Endothelial cell of umbilical vein (primary cell): ENCODE results near the gene CYB5R4. TPM values are rescaled to one million over a fixed set of nuclear protein-coding genes. Genes with fewer than 3 reads are reported as not detected.
"Not testable (repeated sequence)": the region's sequence is repeated elsewhere in the genome, so short reads cannot be mapped to it uniquely, and the experiment has no call there.

Experiments used
- BruUV-seq: library from RNA; stranded (reverse); fragments of 400-500 nt; replicated peaks from 2 replicates; lab custom pipeline; 2021; lab: Mats Ljungman, UMichigan
- CTCF ChIA-PET: fragments of 300-600, 350-600 bp; sonication (Branson Sonifier 250); formaldehyde crosslinking; loops from one replicate; lab custom pipeline; 2021; ENCODE audit warnings: antibody characterized with exemption, inconsistent platforms; lab: Charles Lee
- POLR2A ChIA-PET: fragments of 300-600, 350-600 bp; sonication (Branson Sonifier 250); formaldehyde crosslinking; loops from one replicate; lab custom pipeline; 2021; ENCODE audit warnings: antibody characterized with exemption, inconsistent platforms; lab: Charles Lee
- DNase-seq: peaks from one replicate; pipeline ENCODE4 v3.0.0-alpha.2; 2011; ENCODE audit warnings: low read depth, low spot score
- FAIRE-seq: peaks from 2 replicates; lab custom pipeline; 2011; peaks lifted over from hg19 to GRCh38; lab: Jason Lieb, UNC
- H2AFZ ChIP-seq: 2 replicates; pipeline ENCODE4 v1.6.0; 2012; ENCODE audit warnings: low read depth, low read length, control low read depth, inconsistent platforms
- H3K27ac ChIP-seq: 2 replicates; pipeline ENCODE4 v1.5.1; 2011; ENCODE audit warnings: low read depth, mild to moderate bottlenecking, control low read depth, low read length, moderate library complexity; ENCODE audit not compliant: insufficient read depth
- H3K27me3 ChIP-seq, 2 experiments: 2 replicates each; pipeline versions ENCODE4 v1.6.0 to v1.6.1; 2011; ENCODE audit warnings: low read length in 2 of 2, mixed read lengths in 1 of 2; ENCODE audit not compliant: control insufficient read depth in 2 of 2, insufficient read depth in 2 of 2
- H3K36me3 ChIP-seq, 2 experiments: 2 replicates in 1 of 2; 3 replicates in 1 of 2; pipeline ENCODE4 v1.5.1; 2011; ENCODE audit warnings: low read length in 2 of 2, mild to moderate bottlenecking in 1 of 2, moderate library complexity in 1 of 2; ENCODE audit not compliant: control insufficient read depth in 2 of 2, insufficient read depth in 2 of 2; ENCODE audit errors: extremely low read depth in 1 of 2
- H3K4me1 ChIP-seq: 3 replicates; pipeline ENCODE4 v1.5.1; 2011; ENCODE audit warnings: mild to moderate bottlenecking, low read length; ENCODE audit not compliant: control insufficient read depth, insufficient read depth; ENCODE audit errors: extremely low read depth
- H3K4me2 ChIP-seq: 2 replicates; pipeline ENCODE4 v1.6.1; 2011; ENCODE audit warnings: low read length, control low read depth, mixed read lengths; ENCODE audit not compliant: insufficient read depth
- H3K4me3 ChIP-seq, 3 experiments: fragments of 200-600 bp in 1 of 3; sonication (generic), shearing (Covaris generic) in 1 of 3; replicated peaks in 1 of 3; 2 replicates each; pipeline ENCODE4 v1.5.1; 2011 to 2016; ENCODE audit warnings: control low read depth in 3 of 3, low read length in 3 of 3, mild to moderate bottlenecking in 2 of 3, inconsistent platforms in 1 of 3, low read depth in 1 of 3, moderate library complexity in 1 of 3; ENCODE audit not compliant: insufficient read depth in 1 of 3
- H3K79me2 ChIP-seq: 2 replicates; pipeline ENCODE4 v1.6.0; 2012; ENCODE audit warnings: low read length, inconsistent platforms; ENCODE audit not compliant: control insufficient read depth, insufficient read depth
- H3K9ac ChIP-seq: replicated peaks from 2 replicates; pipeline ENCODE3; 2011; ENCODE audit warnings: low read length, control low read depth; ENCODE audit not compliant: insufficient read depth; ENCODE audit errors: extremely low read depth
- H3K9me1 ChIP-seq: replicated peaks from 3 replicates; pipeline ENCODE4 v1.6.0; 2011; ENCODE audit warnings: mild to moderate bottlenecking, low read length; ENCODE audit not compliant: control insufficient read depth, insufficient read depth; ENCODE audit errors: extremely low read depth
- H3K9me3 ChIP-seq: replicated peaks from 2 replicates; pipeline ENCODE4 v1.5.1; 2012; ENCODE audit warnings: low read length, inconsistent platforms; ENCODE audit not compliant: control insufficient read depth, insufficient read depth
- H4K20me1 ChIP-seq: replicated peaks from 2 replicates; pipeline ENCODE3; 2011; ENCODE audit warnings: mild to moderate bottlenecking, low read length; ENCODE audit not compliant: control insufficient read depth, insufficient read depth; ENCODE audit errors: extremely low read depth
- CTCF ChIP-seq, 2 donors: IDR thresholded peaks; 1 replicate in 1 of 2; 2 replicates in 1 of 2; pipeline ENCODE4 v1.5.1; 2011; ENCODE audit warnings: low read length in 2 of 2, mild to moderate bottlenecking in 2 of 2, moderate library complexity in 2 of 2, control low read depth in 1 of 2, inconsistent platforms in 1 of 2, low read depth in 1 of 2; ENCODE audit not compliant: insufficient read depth in 1 of 2; ENCODE audit errors: extremely low read depth in 1 of 2
- EZH2 ChIP-seq: IDR thresholded peaks from 2 replicates; pipeline ENCODE4 v1.6.1; 2012; ENCODE audit warnings: borderline replicate concordance, low read depth, mild to moderate bottlenecking, moderate library complexity, low read length, inconsistent platforms; ENCODE audit not compliant: severe bottlenecking
- FOS ChIP-seq: IDR thresholded peaks from 2 replicates; pipeline ENCODE4 v1.6.1; 2011; ENCODE audit warnings: mild to moderate bottlenecking, low read length, moderate library complexity, borderline replicate concordance; ENCODE audit not compliant: insufficient read depth
- GATA2 ChIP-seq: IDR thresholded peaks from 2 replicates; pipeline ENCODE4 v1.7.0; 2011; ENCODE audit warnings: low read depth, mild to moderate bottlenecking, moderate library complexity, mixed read lengths, low read length; ENCODE audit not compliant: insufficient read length, insufficient read depth
- JUN ChIP-seq: IDR thresholded peaks from 2 replicates; pipeline ENCODE4 v1.6.1; 2011; ENCODE audit warnings: borderline replicate concordance, low read depth; ENCODE audit not compliant: insufficient read length, insufficient read depth
- MAX ChIP-seq: IDR thresholded peaks from 2 replicates; pipeline ENCODE4 v1.6.1; 2011; ENCODE audit not compliant: insufficient read depth, insufficient read length
- MYC ChIP-seq: IDR thresholded peaks from one replicate; pipeline ENCODE4 v1.6.1; 2011; ENCODE audit warnings: mild to moderate bottlenecking, low read depth, low read length
- POLR2A ChIP-seq: IDR thresholded peaks from 2 replicates; pipeline ENCODE4 v1.6.1; 2012; ENCODE audit warnings: low read depth, mild to moderate bottlenecking, control low read depth, low read length
- POLR2AphosphoS5 ChIP-seq: IDR thresholded peaks from 2 replicates; pipeline ENCODE4 v1.6.1; 2012; ENCODE audit warnings: low read depth, mild to moderate bottlenecking, control low read depth, low read length, moderate library complexity; ENCODE audit not compliant: insufficient read depth
- dilution Hi-C: fragments of 300-500 bp; cut with MboI; formaldehyde crosslinking; loops from one replicate; pipeline ENCODE4 v1.15.0; 2019; ENCODE audit warnings: low sequenced_read_pairs; ENCODE audit not compliant: extremely low pct_ligation_motif_present
- intact Hi-C: fragments of 100-400 bp; cut with micrococcal nuclease; formaldehyde crosslinking; loops from one replicate; pipeline ENCODE4 v1.10.0; 2022
- polyA plus RNA-seq, 4 experiments: library from polyadenylated mRNA; depleted of rRNA in 3 of 4; stranded (reverse) in 3 of 4; unstranded in 1 of 4; fragments of >200 nt; gene quantifications; 2 replicates each; pipeline versions ENCODE4 v1.2.1 to v1.2.3, GENCODE V29; 2011 to 2012; ENCODE audit warnings: missing spikeins in 1 of 4
- total RNA-seq: library from RNA; stranded (reverse); gene quantifications from 2 replicates; pipeline ENCODE4 v1.2.3, GENCODE V29; 2021

Gene CYB5R4
- total and polyA plus RNA-seq, 2 donors (not counting 3 experiments of a cell fraction or from before 2014, with no cell fraction given), result 3.1 to 13.4 TPM

GRCh38 chr6:83948851-83949250 is 89.4 kb downstream of the CYB5R4 start:
- DNase-seq (no peak), FAIRE-seq (no peak)
- CTCF ChIA-PET, result no interaction called here
- no peaks in the 10 kb centered on the region for H3K36me3 ChIP-seq
- no peaks in the 10 kb centered on the region for H3K9me1 ChIP-seq
- H3K27me3 ChIP-seq, result no peaks in the 10 kb centered on the region
- H3K4me2 ChIP-seq, result no peak overlapping the region
- H4K20me1 ChIP-seq, result no peaks in the 10 kb centered on the region
- POLR2A ChIA-PET, result no interaction called here
- no peaks in the 10 kb centered on the region for H3K9me3 ChIP-seq
- intact Hi-C loops (no loop called here), dilution Hi-C loops (no loop called here)
- H3K4me1 ChIP-seq, result no peaks in the 10 kb centered on the region
- no peak overlapping the region for H3K27ac ChIP-seq
- no peak overlapping the region for H3K4me3 ChIP-seq
- TF ChIP-seq FOS (no peak), CTCF (IDR thresholded peaks at IDR 0.05; ENCODE audit: extremely low read depth in 1 of 2, insufficient read depth in 1 of 2, low read depth in 1 of 2, low read length in 2 of 2) (no peak), GATA2 (no peak), POLR2AphosphoS5 (no peak), EZH2 (no peak), MYC (no peak), POLR2A (no peak), JUN (no peak), MAX (no peak)
- no TSS peak for BruUV-seq
- H3K79me2 ChIP-seq, result no peaks in the 10 kb centered on the region
- H3K9ac ChIP-seq, result no peak overlapping the region
- no peak overlapping the region for H2AFZ ChIP-seq

GRCh38 chr6:83951423-83951822 is 91.9 kb downstream of the CYB5R4 start:
- CTCF ChIA-PET, result not testable (repeated sequence)

More at GRCh38 chr6:83951423-83951822, 91.9 kb downstream of the CYB5R4 start:
- H3K27me3 ChIP-seq, POLR2A ChIA-PET, intact Hi-C loops, BruUV-seq, H3K9ac ChIP-seq, H3K9me1 ChIP-seq, dilution Hi-C loops, H3K9me3 ChIP-seq, H3K4me3 ChIP-seq, FAIRE-seq, H3K4me1 ChIP-seq, DNase-seq, H4K20me1 ChIP-seq, H3K79me2 ChIP-seq, H3K27ac ChIP-seq, H2AFZ ChIP-seq, H3K36me3 ChIP-seq, H3K4me2 ChIP-seq: not testable (repeated sequence)
